ENCODE results near the gene THOP1.

THOP1 gene

GRCh38 chr19:2762783-2763496 lies 22.4 kb upstream of the THOP1 start:
- no peak for FAIRE-seq

- no peak for FAIRE-seq
Observed at GRCh38 chr19:2763687-2764086, 21.6 kb upstream of the THOP1 start.

- no peak for FAIRE-seq
Observed at GRCh38 chr19:2764945-2765344, 20.4 kb upstream of the THOP1 start.

GRCh38 chr19:2765376-2765775 lies 19.9 kb upstream of the THOP1 start:
- no peak for FAIRE-seq

GRCh38 chr19:2766594-2767372 lies 18.5 kb upstream of the THOP1 start:
- no peak for FAIRE-seq

GRCh38 chr19:2767688-2768087 lies 17.6 kb upstream of the THOP1 start:
- no peak for FAIRE-seq

GRCh38 chr19:2768365-2769132 lies 16.8 kb upstream of the THOP1 start:
- FAIRE-seq: no peak

- FAIRE-seq: no peak
Observed at GRCh38 chr19:2769218-2769617, 16.1 kb upstream of the THOP1 start.

- no peak for FAIRE-seq
Observed at GRCh38 chr19:2770055-2771013, 15.0 kb upstream of the THOP1 start.

- FAIRE-seq: no peak
Observed at GRCh38 chr19:2771786-2772674, 13.3 kb upstream of the THOP1 start.

- FAIRE-seq: no peak
Observed at GRCh38 chr19:2774083-2774679, 11.1 kb upstream of the THOP1 start.

- no peak for FAIRE-seq
Observed at GRCh38 chr19:2774953-2775555, 10.2 kb upstream of the THOP1 start.

GRCh38 chr19:2775556-2776430 lies 9.5 kb upstream of the THOP1 start:
- FAIRE-seq: no peak

- FAIRE-seq: no peak
Observed at GRCh38 chr19:2777952-2778683, 7.2 kb upstream of the THOP1 start.

GRCh38 chr19:2779121-2779740 lies 6.1 kb upstream of the THOP1 start:
- FAIRE-seq: no peak

- no peak for FAIRE-seq
Observed at GRCh38 chr19:2780284-2780683, 5.0 kb upstream of the THOP1 start.

- FAIRE-seq: no peak
Observed at GRCh38 chr19:2782329-2782935, 2.9 kb upstream of the THOP1 start.
